SK-N-SH treated with all-trans-retinoic acid at 6 μM for 48 hours (cell line): ENCODE data around the gene KIF23.

Experiments used
- ATAC-seq: fragments of 200-7000 bp; cut with Tn5 transposase; 3 replicates; pipeline ENCODE4 v1.9.1; 2020; ENCODE audit warnings: mild to moderate bottlenecking, moderate library complexity
- ARNTL ChIP-seq: fragments of 450-650 bp; formaldehyde crosslinking; IDR thresholded peaks from 2 replicates; pipeline ENCODE4 v1.5.0; 2020; ENCODE audit warnings: low read depth, mild to moderate bottlenecking, moderate library complexity, borderline replicate concordance
- BACH2 ChIP-seq: fragments of 250-450 bp; sonication (Bioruptor Pico); IDR thresholded peaks from 2 replicates; pipeline ENCODE4 v1.9.0; 2021; ENCODE audit warnings: mild to moderate bottlenecking, borderline replicate concordance
- CREB5 ChIP-seq: fragments of 250-450 bp; sonication (Bioruptor Pico); IDR thresholded peaks from 2 replicates; pipeline ENCODE4 v1.5.1; 2020; ENCODE audit warnings: low read depth, mild to moderate bottlenecking, moderate library complexity
- CSDC2 ChIP-seq: fragments of 250-450 bp; sonication (Bioruptor Pico); IDR thresholded peaks from 2 replicates; pipeline ENCODE4 v1.5.0; 2020; ENCODE audit warnings: mild to moderate bottlenecking, moderate library complexity
- CSRNP3 ChIP-seq: fragments of 250-450 bp; sonication (Bioruptor Pico); IDR thresholded peaks from 2 replicates; pipeline ENCODE4 v1.5.1; 2021; ENCODE audit warnings: mild to moderate bottlenecking, moderate library complexity
- ESRRG ChIP-seq: fragments of 250-450 bp; sonication (Bioruptor Pico); IDR thresholded peaks from 2 replicates; pipeline ENCODE4 v1.6.1; 2021; ENCODE audit warnings: mild to moderate bottlenecking
- GLIS3 ChIP-seq: fragments of 250-450 bp; sonication (Bioruptor Pico); IDR thresholded peaks from 2 replicates; pipeline ENCODE4 v1.5.0; 2020; ENCODE audit warnings: mild to moderate bottlenecking, moderate library complexity
- ISL1 ChIP-seq: fragments of 250-450 bp; sonication (Bioruptor Pico); IDR thresholded peaks from 2 replicates; pipeline ENCODE4 v2.1.2; 2022; ENCODE audit warnings: mild to moderate bottlenecking, moderate library complexity
- OSR1 ChIP-seq: fragments of 250-450 bp; sonication (Bioruptor Pico); IDR thresholded peaks from 2 replicates; pipeline ENCODE4 v1.8.0; 2022; ENCODE audit warnings: moderate library complexity, mild to moderate bottlenecking, inconsistent platforms
- PPARA ChIP-seq: fragments of 250-450 bp; sonication (Bioruptor Pico); IDR thresholded peaks from 2 replicates; pipeline ENCODE4 v1.5.0; 2020; ENCODE audit warnings: mild to moderate bottlenecking, borderline replicate concordance
- RARB ChIP-seq: fragments of 250-450 bp; sonication (Bioruptor Pico); IDR thresholded peaks from 2 replicates; pipeline ENCODE4 v1.8.0; 2021; ENCODE audit warnings: mild to moderate bottlenecking, moderate library complexity
- SNAI2 ChIP-seq: fragments of 250-450 bp; sonication (Bioruptor Pico); IDR thresholded peaks from 2 replicates; pipeline ENCODE4 v1.5.0; 2020; ENCODE audit warnings: mild to moderate bottlenecking, moderate library complexity
- TCF4 ChIP-seq: fragments of 250-450 bp; sonication (Bioruptor Pico); IDR thresholded peaks from 2 replicates; pipeline ENCODE4 v1.8.0; 2021; ENCODE audit warnings: mild to moderate bottlenecking, moderate library complexity, borderline replicate concordance
- TOX ChIP-seq: fragments of 250-450 bp; sonication (Bioruptor Pico); IDR thresholded peaks from 2 replicates; pipeline ENCODE4 v1.8.0; 2021; ENCODE audit warnings: mild to moderate bottlenecking, moderate library complexity, borderline replicate concordance
- ZFP3 ChIP-seq: fragments of 250-450 bp; sonication (Bioruptor Pico); IDR thresholded peaks from 2 replicates; pipeline ENCODE4 v1.5.0; 2020; ENCODE audit warnings: mild to moderate bottlenecking, moderate library complexity
- ZFP30 ChIP-seq: fragments of 450-650 bp; formaldehyde crosslinking; IDR thresholded peaks from 2 replicates; pipeline ENCODE4 v1.5.0; 2022; ENCODE audit warnings: mild to moderate bottlenecking, moderate library complexity
- ZNF8 ChIP-seq: fragments of 450-650 bp; formaldehyde crosslinking; IDR thresholded peaks from 2 replicates; pipeline ENCODE4 v1.5.0; 2020; ENCODE audit warnings: mild to moderate bottlenecking, moderate library complexity
- TF ChIP-seq, protein P1 (sequence below): fragments of 250-450 bp; sonication (Bioruptor Pico); IDR thresholded peaks from 2 replicates; pipeline ENCODE4 v1.8.0; 2021; ENCODE audit warnings: low read depth, mild to moderate bottlenecking, moderate library complexity, borderline replicate concordance
- TF ChIP-seq, protein P2 (sequence below): fragments of 250-450 bp; sonication (Bioruptor Pico); IDR thresholded peaks from 2 replicates; pipeline ENCODE4 v1.8.0; 2020; ENCODE audit warnings: mild to moderate bottlenecking, moderate library complexity, borderline replicate concordance
- TF ChIP-seq, protein P3 (sequence below): fragments of 250-450 bp; sonication (Bioruptor Pico); IDR thresholded peaks from 2 replicates; pipeline ENCODE4 v1.5.0; 2020; ENCODE audit warnings: mild to moderate bottlenecking, moderate library complexity

Gene KIF23

GRCh38 chr15:69369631-69370030 lies 44.5 kb upstream of the KIF23 start:
- TF ChIP-seq ZFP3: no peak

GRCh38 chr15:69373406-69373805 lies 40.7 kb upstream of the KIF23 start:
- TF ChIP-seq, protein P1, sequence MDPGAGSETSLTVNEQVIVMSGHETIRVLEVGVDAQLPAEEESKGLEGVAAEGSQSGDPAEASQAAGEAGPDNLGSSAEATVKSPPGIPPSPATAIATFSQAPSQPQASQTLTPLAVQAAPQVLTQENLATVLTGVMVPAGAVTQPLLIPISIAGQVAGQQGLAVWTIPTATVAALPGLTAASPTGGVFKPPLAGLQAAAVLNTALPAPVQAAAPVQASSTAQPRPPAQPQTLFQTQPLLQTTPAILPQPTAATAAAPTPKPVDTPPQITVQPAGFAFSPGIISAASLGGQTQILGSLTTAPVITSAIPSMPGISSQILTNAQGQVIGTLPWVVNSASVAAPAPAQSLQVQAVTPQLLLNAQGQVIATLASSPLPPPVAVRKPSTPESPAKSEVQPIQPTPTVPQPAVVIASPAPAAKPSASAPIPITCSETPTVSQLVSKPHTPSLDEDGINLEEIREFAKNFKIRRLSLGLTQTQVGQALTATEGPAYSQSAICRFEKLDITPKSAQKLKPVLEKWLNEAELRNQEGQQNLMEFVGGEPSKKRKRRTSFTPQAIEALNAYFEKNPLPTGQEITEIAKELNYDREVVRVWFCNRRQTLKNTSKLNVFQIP (CRISPR knock-in tag): no peak
- TF ChIP-seq, protein P2, sequence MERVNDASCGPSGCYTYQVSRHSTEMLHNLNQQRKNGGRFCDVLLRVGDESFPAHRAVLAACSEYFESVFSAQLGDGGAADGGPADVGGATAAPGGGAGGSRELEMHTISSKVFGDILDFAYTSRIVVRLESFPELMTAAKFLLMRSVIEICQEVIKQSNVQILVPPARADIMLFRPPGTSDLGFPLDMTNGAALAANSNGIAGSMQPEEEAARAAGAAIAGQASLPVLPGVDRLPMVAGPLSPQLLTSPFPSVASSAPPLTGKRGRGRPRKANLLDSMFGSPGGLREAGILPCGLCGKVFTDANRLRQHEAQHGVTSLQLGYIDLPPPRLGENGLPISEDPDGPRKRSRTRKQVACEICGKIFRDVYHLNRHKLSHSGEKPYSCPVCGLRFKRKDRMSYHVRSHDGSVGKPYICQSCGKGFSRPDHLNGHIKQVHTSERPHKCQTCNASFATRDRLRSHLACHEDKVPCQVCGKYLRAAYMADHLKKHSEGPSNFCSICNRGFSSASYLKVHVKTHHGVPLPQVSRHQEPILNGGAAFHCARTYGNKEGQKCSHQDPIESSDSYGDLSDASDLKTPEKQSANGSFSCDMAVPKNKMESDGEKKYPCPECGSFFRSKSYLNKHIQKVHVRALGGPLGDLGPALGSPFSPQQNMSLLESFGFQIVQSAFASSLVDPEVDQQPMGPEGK (CRISPR knock-in tag): no peak
- TF ChIP-seq CSDC2 (CRISPR knock-in tag) (no peak), ZNF8 (CRISPR knock-in tag) (no peak), TCF4 (CRISPR knock-in tag) (no peak), ZFP30 (CRISPR knock-in tag) (no peak), BACH2 (CRISPR knock-in tag) (no peak), CREB5 (CRISPR knock-in tag) (no peak), RARB (CRISPR knock-in tag) (no peak), SNAI2 (no peak), TOX (CRISPR knock-in tag) (no peak), ESRRG (no peak), OSR1 (CRISPR knock-in tag) (no peak)
- TF ChIP-seq, protein P3, sequence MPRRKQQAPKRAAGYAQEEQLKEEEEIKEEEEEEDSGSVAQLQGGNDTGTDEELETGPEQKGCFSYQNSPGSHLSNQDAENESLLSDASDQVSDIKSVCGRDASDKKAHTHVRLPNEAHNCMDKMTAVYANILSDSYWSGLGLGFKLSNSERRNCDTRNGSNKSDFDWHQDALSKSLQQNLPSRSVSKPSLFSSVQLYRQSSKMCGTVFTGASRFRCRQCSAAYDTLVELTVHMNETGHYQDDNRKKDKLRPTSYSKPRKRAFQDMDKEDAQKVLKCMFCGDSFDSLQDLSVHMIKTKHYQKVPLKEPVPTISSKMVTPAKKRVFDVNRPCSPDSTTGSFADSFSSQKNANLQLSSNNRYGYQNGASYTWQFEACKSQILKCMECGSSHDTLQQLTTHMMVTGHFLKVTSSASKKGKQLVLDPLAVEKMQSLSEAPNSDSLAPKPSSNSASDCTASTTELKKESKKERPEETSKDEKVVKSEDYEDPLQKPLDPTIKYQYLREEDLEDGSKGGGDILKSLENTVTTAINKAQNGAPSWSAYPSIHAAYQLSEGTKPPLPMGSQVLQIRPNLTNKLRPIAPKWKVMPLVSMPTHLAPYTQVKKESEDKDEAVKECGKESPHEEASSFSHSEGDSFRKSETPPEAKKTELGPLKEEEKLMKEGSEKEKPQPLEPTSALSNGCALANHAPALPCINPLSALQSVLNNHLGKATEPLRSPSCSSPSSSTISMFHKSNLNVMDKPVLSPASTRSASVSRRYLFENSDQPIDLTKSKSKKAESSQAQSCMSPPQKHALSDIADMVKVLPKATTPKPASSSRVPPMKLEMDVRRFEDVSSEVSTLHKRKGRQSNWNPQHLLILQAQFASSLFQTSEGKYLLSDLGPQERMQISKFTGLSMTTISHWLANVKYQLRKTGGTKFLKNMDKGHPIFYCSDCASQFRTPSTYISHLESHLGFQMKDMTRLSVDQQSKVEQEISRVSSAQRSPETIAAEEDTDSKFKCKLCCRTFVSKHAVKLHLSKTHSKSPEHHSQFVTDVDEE (CRISPR knock-in tag): no peak
- no peak for ATAC-seq

More at GRCh38 chr15:69369631-69370030, 44.5 kb upstream of the KIF23 start:
- no peak for ATAC-seq

DNA sequence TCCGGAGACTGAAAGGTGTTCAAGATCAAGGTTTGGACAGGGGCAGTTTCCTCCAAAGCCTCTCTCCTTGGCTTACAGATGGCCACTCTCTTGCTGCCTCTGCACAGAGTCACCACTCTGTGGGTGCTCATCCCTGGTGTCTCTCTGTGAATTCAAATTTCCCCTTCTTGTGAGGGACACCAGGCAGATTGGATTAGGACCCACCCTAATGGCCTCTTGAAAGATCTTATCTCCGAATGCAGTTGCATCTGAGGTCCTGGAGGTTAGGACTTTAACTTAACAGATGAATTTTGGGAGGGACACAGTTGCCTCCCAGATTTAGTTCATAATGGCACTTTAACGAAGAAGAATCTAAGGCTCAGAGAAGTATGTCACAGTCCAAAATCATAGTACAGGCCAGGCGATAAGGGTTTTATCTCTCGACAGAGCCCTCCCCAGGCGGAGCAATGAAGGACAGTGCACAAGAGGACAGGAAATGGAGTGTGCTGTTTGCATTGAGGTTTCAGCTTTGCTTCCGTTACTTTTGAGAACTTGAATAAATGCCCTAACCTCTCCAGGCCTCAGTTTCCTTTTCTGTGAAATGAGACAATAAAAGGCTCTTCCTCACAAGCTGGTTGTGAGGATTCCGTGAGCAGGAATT lies 38.9 kb upstream of the KIF23 start:
- ATAC-seq: no peak
- TF ChIP-seq PPARA (CRISPR knock-in tag) (no peak), TOX (CRISPR knock-in tag) (no peak), GLIS3 (no peak), CSRNP3 (CRISPR knock-in tag) (no peak)

DNA sequence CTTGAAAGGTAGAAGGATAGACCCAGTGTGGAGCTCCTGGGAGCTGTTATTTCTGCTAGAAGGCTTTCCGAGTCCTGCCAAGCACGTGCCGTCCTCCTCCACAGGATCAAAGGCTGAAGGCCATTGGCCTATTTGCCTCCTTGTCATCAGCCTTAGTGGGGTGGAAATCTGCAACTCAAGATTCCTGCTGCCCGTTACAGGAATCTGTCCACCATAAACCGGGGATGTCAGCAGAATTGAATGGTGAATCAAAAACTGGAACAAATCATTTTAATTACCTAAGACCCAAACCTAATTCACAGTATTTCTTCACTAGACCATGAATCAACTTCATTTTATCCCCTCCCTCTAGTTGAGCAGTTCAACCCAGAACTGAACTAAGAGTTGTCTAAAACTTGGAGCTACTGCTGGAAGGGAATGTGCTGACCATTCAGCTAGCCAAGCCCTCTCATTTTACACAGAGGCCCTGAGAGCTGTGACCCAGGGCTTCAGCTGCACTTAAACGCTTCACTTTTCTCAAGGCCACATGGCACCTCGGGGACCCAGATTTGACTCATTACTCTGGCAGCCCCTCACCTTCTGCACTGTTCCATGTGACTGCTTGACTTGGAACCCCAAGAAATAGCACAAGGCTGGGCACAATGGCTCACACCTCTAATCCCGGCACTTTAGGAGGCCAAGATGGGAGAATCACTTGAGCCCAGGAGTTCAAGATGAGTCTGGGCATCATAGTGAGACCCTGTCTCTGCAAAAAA lies 36.8 kb upstream of the KIF23 start:
- ATAC-seq: no peak
- TF ChIP-seq ESRRG (no peak), RARB (CRISPR knock-in tag) (no peak), BACH2 (CRISPR knock-in tag) (no peak), ARNTL (CRISPR knock-in tag) (no peak), ZNF8 (CRISPR knock-in tag) (no peak), ISL1 (no peak), CSDC2 (CRISPR knock-in tag) (no peak), TOX (CRISPR knock-in tag) (no peak), GLIS3 (no peak)
- TF ChIP-seq, protein P2 (CRISPR knock-in tag): no peak
- TF ChIP-seq, protein P3 (CRISPR knock-in tag): no peak
